HepG2 (cell line): Measurements from ENCODE around the gene ABHD1. TPM values are rescaled to one million over a fixed set of nuclear protein-coding genes. Genes with fewer than 3 reads are reported as not detected.
A peak's percentile ranks its signal among the peaks of the same experiment; 100 is the strongest.

Experiments used
- ATAC-seq: fragments of 200-7000 bp; cut with Tn5 transposase; 3 replicates; pipeline ENCODE4 v1.9.1; 2020; ENCODE audit warnings: mild to moderate bottlenecking, moderate library complexity
- BruUV-seq: library from RNA; stranded (reverse); fragments of 400-500 nt; replicated peaks from 2 replicates; lab custom pipeline; 2021; lab: Mats Ljungman, UMichigan
- CTCF ChIA-PET: fragments of 300-600 bp; formaldehyde crosslinking; extraction: SDS; loops from one replicate; lab custom pipeline; 2021; ENCODE audit warnings: low total read pairs, inconsistent platforms, low intra/inter-chr PET ratio; lab: Yijun Ruan, JAX
- POLR2A ChIA-PET: fragments of 350-600 bp; sonication (Branson Sonifier 250); formaldehyde crosslinking; loops from one replicate; lab custom pipeline; 2020; ENCODE audit warnings: antibody characterized with exemption, inconsistent platforms; lab: Yijun Ruan, JAX
- DNase-seq: peaks from one replicate; pipeline ENCODE4 v3.0.0-alpha.2; 2015; ENCODE audit warnings: low spot score
- FAIRE-seq: peaks from 3 replicates; lab custom pipeline; 2011; peaks lifted over from hg19 to GRCh38; lab: Jason Lieb, UNC
- H2AFZ ChIP-seq: one replicate; pipeline ENCODE4 v1.6.1; 2011; ENCODE audit warnings: low read length, inconsistent platforms
- H3K27ac ChIP-seq: fragments of 300-600 bp; 3 replicates; pipeline ENCODE4 v1.8.0; 2011; ENCODE audit warnings: mixed run types, mild to moderate bottlenecking, mixed read lengths, low read length, inconsistent platforms; ENCODE audit not compliant: insufficient read depth; ENCODE audit errors: extremely low read length
- H3K27me3 ChIP-seq, 2 experiments: fragments of 200-600 bp in 1 of 2; 2 replicates in 1 of 2; 3 replicates in 1 of 2; pipeline versions ENCODE4 v1.6.0 to v1.8.0; 2011; ENCODE audit warnings: low read length in 2 of 2, mild to moderate bottlenecking in 2 of 2, moderate library complexity in 2 of 2, inconsistent platforms in 1 of 2; ENCODE audit not compliant: insufficient read depth in 2 of 2, control insufficient read depth in 1 of 2
- H3K36me3 ChIP-seq, 2 experiments: fragments of 200-600 bp in 1 of 2; replicated peaks in 1 of 2; 2 replicates in 1 of 2; 3 replicates in 1 of 2; pipeline versions ENCODE4 v1.5.1 to v1.8.0; 2011; ENCODE audit warnings: low read length in 2 of 2, inconsistent platforms in 1 of 2; ENCODE audit not compliant: insufficient read depth in 2 of 2, control insufficient read depth in 1 of 2
- H3K4me1 ChIP-seq: 2 replicates; pipeline ENCODE4 v1.5.1; 2012; ENCODE audit warnings: low read length, inconsistent platforms; ENCODE audit not compliant: insufficient read depth
- H3K4me2 ChIP-seq: 2 replicates; pipeline ENCODE4 v1.6.0; 2011; ENCODE audit warnings: low read depth, low read length, inconsistent platforms
- H3K4me3 ChIP-seq, 3 experiments: fragments of 200-600 bp in 1 of 3; sonication (generic), shearing (Covaris generic) in 1 of 3; replicated peaks in 1 of 3; 2 replicates each; pipeline ENCODE4 v1.5.1; 2011 to 2016; ENCODE audit warnings: low read length in 3 of 3, inconsistent platforms in 2 of 3, low read depth in 2 of 3, mild to moderate bottlenecking in 2 of 3, control low read depth in 1 of 3, mixed read lengths in 1 of 3; ENCODE audit not compliant: insufficient read depth in 1 of 3
- H3K79me2 ChIP-seq: one replicate; pipeline ENCODE4 v1.6.1; 2011; ENCODE audit warnings: low read length, inconsistent platforms; ENCODE audit not compliant: insufficient read depth
- H3K9ac ChIP-seq: 2 replicates; pipeline ENCODE4 v1.6.0; 2011; ENCODE audit warnings: mild to moderate bottlenecking, low read depth, low read length, inconsistent platforms; ENCODE audit not compliant: insufficient read depth
- H3K9me3 ChIP-seq: 2 replicates; pipeline ENCODE4 v1.5.1; 2012; ENCODE audit warnings: mild to moderate bottlenecking, low read length
- H4K20me1 ChIP-seq: 2 replicates; pipeline ENCODE4 v1.6.0; 2011; ENCODE audit warnings: inconsistent platforms, mild to moderate bottlenecking, low read length, moderate library complexity; ENCODE audit not compliant: insufficient read depth
- TCF7 ChIP-seq: sonication (generic); IDR thresholded peaks from 2 replicates; pipeline ENCODE4 v1.6.1; 2016; ENCODE audit warnings: antibody characterized with exemption, low read depth
- ZFP41 ChIP-seq: sonication (generic); formaldehyde crosslinking; IDR thresholded peaks from 2 replicates; pipeline ENCODE4 v1.4.0; 2020; ENCODE audit warnings: mild to moderate bottlenecking, missing genetic modification reagents, borderline replicate concordance
- ZFX ChIP-seq: sonication (generic); formaldehyde crosslinking; IDR thresholded peaks from 2 replicates; pipeline ENCODE4 v1.4.0; 2020; ENCODE audit warnings: mild to moderate bottlenecking, low read depth, missing genetic modification reagents, moderate library complexity
- ZNF33B ChIP-seq: sonication (generic); formaldehyde crosslinking; IDR thresholded peaks from 2 replicates; pipeline ENCODE4 v1.5.1; 2020; ENCODE audit warnings: mild to moderate bottlenecking, missing genetic modification reagents
- WGBS: methylation state at CpG from one replicate; pipeline ENCODE4 v1.1.6; 2017; ENCODE audit warnings: low lambda C conversion rate; 5-methylcytosine and 5-hydroxymethylcytosine counted together
- in situ Hi-C: cut with HindIII; loops from 2 replicates; pipeline ENCODE4 v1.10.0; 2017; ENCODE audit warnings: low pct_unique_long_range_greater_than_20kb; ENCODE audit not compliant: extremely low pct_ligation_motif_present
- intact Hi-C: fragments of 100-400 bp; cut with micrococcal nuclease; formaldehyde crosslinking; loops from one replicate; pipeline ENCODE4 v1.10.0; 2022; ENCODE audit not compliant: unreplicated experiment
- polyA plus RNA-seq, 8 experiments: library from polyadenylated mRNA; depleted of rRNA in 3 of 8; stranded (reverse) in 7 of 8; unstranded in 1 of 8; fragments of >200 nt; fragmentation: Illumina TruSeq in 4 of 8; extraction: Trizol in 4 of 8; gene quantifications; 2 replicates each; pipeline versions ENCODE4 v1.2.1 to v1.2.3, GENCODE V29; 2011 to 2016; ENCODE audit warnings: low read depth in 4 of 8, missing spikeins in 1 of 8, mixed read lengths in 1 of 8; ENCODE audit not compliant: insufficient read depth in 1 of 8
- total RNA-seq, 5 experiments: library from RNA; depleted of rRNA; stranded (reverse); fragments of >200 nt; fragmentation: Illumina TruSeq; extraction: Trizol; gene quantifications; 2 replicates each; pipeline ENCODE4 v1.2.3, GENCODE V29; 2016; ENCODE audit warnings: low read depth in 1 of 5
- TF ChIP-seq, protein P1 (sequence below): sonication (generic); formaldehyde crosslinking; IDR thresholded peaks from 2 replicates; pipeline ENCODE4 v1.5.0; 2020; ENCODE audit warnings: missing genetic modification reagents
- TF ChIP-seq, protein P2 (sequence below): sonication (generic); formaldehyde crosslinking; IDR thresholded peaks from 2 replicates; pipeline ENCODE4 v1.4.0; 2020; ENCODE audit warnings: missing genetic modification reagents
- TF ChIP-seq, protein P3 (sequence below): IDR thresholded peaks from 2 replicates; pipeline ENCODE4 v1.6.1; 2012; ENCODE audit warnings: inconsistent platforms

Gene ABHD1
- total and polyA plus RNA-seq, 2 of the 13 experiments (the other 11 are each of a cell fraction or from before 2014, with no cell fraction given): 0.04 to 0.81 TPM

DNA sequence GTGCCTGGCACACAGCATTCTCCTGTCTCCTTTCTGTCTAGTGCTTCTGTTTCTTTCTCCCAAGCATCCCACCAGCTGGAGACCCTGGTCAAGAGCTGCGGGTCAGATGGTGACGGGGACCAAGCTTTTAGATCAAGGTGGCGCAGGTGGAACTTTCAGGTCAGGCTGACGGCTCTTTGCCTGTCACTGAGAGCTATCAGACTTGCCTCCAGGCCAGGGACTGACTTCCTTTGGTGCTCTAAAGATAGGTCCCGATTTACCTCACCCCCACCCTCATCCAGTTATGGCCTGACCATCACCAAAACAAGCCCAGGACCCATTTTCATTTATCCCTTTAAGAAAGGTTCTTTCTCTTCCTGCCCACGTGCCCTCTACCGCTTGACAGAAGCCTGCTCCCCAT is 46.4 kb upstream of the ABHD1 start:
- DNase-seq (no peak), ATAC-seq (no peak), FAIRE-seq (no peak)
- 67% methylated on average over 7 of the region's 7 CpGs for WGBS
- 0 out of 2 replicates have a peak, but pooled peaks have one; percentile 14 for TF ChIP-seq ZFP41
- TF ChIP-seq, protein P1, sequence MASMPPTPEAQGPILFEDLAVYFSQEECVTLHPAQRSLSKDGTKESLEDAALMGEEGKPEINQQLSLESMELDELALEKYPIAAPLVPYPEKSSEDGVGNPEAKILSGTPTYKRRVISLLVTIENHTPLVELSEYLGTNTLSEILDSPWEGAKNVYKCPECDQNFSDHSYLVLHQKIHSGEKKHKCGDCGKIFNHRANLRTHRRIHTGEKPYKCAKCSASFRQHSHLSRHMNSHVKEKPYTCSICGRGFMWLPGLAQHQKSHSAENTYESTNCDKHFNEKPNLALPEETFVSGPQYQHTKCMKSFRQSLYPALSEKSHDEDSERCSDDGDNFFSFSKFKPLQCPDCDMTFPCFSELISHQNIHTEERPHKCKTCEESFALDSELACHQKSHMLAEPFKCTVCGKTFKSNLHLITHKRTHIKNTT (CRISPR knock-in tag): no peak
- Histone ChIP-seq H3K27ac (no peak overlapping the region), H2AFZ (no peak overlapping the region), H3K4me1 (peaks cover 94% of the 10 kb centered on the region), H3K9ac (no peak overlapping the region), H3K9me3 (no peaks in the 10 kb centered on the region), H3K27me3 (peaks cover 0 to 16% of the 10 kb centered on the region in 2 experiments; a peak in 2 of 5 replicates), H3K36me3 (no peaks in the 10 kb centered on the region), H3K79me2 (no peaks in the 10 kb centered on the region), H3K4me3 (no peak overlapping the region), H3K4me2 (no peak overlapping the region), H4K20me1 (no peaks in the 10 kb centered on the region)
- BruUV-seq: no TSS peak
- CTCF ChIA-PET: no interaction called here
- POLR2A ChIA-PET: interaction anchor here (0.9 to 1.5 kb wide), 3 partner anchors 10 to 42 kb away, joined by 3 to 5 read pairs (median 3); no protein-coding TSS in a partner anchor
- intact Hi-C loops (no loop called here), in situ Hi-C loops (no loop called here)

DNA sequence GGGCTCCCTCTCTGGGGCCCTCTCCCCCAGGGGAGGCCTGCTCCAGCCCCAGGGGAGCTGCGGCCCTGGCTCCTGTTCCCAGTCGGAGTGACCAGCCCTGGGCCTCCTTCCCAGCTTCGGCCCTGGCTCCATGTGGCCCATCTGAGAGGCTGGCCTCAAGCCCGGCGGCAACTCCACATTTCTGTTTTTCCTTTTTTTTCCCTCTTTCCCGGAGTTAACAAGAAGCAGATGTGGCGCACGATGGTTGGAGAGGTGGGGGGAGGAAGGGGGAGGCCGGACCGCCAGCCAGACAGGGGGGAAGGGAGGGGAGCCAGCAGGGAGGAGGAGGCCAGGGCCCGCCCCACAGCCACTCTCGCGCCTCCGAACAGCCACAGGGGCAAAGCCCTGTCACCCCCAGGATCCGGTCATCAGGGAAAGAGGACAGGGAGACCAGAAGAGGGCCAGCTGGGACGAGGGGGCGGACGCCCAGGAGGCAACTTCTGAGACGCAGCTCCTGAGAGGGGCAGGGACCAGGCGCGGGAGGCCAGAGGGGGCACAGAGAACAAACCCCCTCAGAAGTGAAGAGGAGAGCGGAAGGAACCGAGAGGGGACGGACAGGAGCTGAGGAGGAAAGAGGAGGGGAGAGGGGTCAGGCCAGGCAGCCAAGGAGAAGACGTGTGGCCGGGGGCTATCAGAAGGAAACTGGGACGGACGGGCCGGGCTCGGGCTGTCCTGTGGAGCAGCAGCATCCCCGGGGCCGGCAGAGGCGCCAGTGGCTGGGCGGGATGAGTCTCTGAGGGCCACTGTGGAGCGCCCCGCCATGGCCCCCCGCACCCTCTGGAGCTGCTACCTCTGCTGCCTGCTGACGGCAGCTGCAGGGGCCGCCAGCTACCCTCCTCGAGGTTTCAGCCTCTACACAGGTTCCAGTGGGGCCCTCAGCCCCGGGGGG is 45.1 kb upstream of the ABHD1 start, which contains the start of gene EMILIN1:
EMILIN1 (plus strand) TSS at position 349 of the 928 bp plus-strand sequence; CDS start at position 800, 451 bp downstream.
- H3K79me2 ChIP-seq: no peaks in the 10 kb centered on the region
- WGBS: 49% methylated on average over 38 of the region's 41 CpGs
- no peaks in the 10 kb centered on the region for H3K36me3 ChIP-seq
- BruUV-seq: no TSS peak
- FAIRE-seq (no peak), ATAC-seq (peak; percentile 35), DNase-seq (no peak)
- H3K4me2 ChIP-seq: peak within 1 kb of the TSS; percentile 72
- H3K27me3 ChIP-seq: peaks cover 0 to 16% of the 10 kb centered on the region in 2 experiments; a peak in 2 of 5 replicates
- H4K20me1 ChIP-seq: no peaks in the 10 kb centered on the region
- in situ Hi-C loops (no loop called here), intact Hi-C loops (loop anchor here (2.0 kb wide), 1 partner anchor 28 kb away; the partner anchor contains the start of gene AGBL5)
- H2AFZ ChIP-seq: no peak within 1 kb of the TSS
- peak within 1 kb of the TSS; percentile 52 for H3K9ac ChIP-seq
- no peaks in the 10 kb centered on the region for H3K9me3 ChIP-seq
- ChIA-PET CTCF (no interaction called here), POLR2A (interaction anchor here (1.1 to 7.1 kb wide), 4 partner anchors 15 to 26 kb away, joined by 4 to 58 read pairs (median 7); partner anchors contain the start of gene AGBL5)
- H3K27ac ChIP-seq: peak within 1 kb of the TSS; percentile 32
- H3K4me3 ChIP-seq: peak within 1 kb of the TSS; percentile 43 to 65 (median 57); a peak in 5 of 6 replicates
- H3K4me1 ChIP-seq: peaks cover 85% of the 10 kb centered on the region
- TF ChIP-seq, protein P2, sequence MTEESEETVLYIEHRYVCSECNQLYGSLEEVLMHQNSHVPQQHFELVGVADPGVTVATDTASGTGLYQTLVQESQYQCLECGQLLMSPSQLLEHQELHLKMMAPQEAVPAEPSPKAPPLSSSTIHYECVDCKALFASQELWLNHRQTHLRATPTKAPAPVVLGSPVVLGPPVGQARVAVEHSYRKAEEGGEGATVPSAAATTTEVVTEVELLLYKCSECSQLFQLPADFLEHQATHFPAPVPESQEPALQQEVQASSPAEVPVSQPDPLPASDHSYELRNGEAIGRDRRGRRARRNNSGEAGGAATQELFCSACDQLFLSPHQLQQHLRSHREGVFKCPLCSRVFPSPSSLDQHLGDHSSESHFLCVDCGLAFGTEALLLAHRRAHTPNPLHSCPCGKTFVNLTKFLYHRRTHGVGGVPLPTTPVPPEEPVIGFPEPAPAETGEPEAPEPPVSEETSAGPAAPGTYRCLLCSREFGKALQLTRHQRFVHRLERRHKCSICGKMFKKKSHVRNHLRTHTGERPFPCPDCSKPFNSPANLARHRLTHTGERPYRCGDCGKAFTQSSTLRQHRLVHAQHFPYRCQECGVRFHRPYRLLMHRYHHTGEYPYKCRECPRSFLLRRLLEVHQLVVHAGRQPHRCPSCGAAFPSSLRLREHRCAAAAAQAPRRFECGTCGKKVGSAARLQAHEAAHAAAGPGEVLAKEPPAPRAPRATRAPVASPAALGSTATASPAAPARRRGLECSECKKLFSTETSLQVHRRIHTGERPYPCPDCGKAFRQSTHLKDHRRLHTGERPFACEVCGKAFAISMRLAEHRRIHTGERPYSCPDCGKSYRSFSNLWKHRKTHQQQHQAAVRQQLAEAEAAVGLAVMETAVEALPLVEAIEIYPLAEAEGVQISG (CRISPR knock-in tag): peak; percentile 0; the same call in 1 of the 2 replicates
- TF ChIP-seq, protein P3, sequence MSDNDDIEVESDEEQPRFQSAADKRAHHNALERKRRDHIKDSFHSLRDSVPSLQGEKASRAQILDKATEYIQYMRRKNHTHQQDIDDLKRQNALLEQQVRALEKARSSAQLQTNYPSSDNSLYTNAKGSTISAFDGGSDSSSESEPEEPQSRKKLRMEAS: peak; percentile 59
- no peak for TF ChIP-seq TCF7
- peak; percentile 67 for TF ChIP-seq ZFX (CRISPR knock-in tag)
- TF ChIP-seq ZNF33B: 0 out of 2 replicates have a peak, but pooled peaks have one; percentile 33
